HepG2 (cell line): ENCODE results near the gene KLF13. TPM values are rescaled to one million over a fixed set of nuclear protein-coding genes. Genes with fewer than 3 reads are reported as not detected.

Experiments used
- ATAC-seq: fragments of 200-7000 bp; cut with Tn5 transposase; 3 replicates; pipeline ENCODE4 v1.9.1; 2020; ENCODE audit warnings: mild to moderate bottlenecking, moderate library complexity
- BruUV-seq: library from RNA; stranded (reverse); fragments of 400-500 nt; replicated peaks from 2 replicates; lab custom pipeline; 2021; lab: Mats Ljungman, UMichigan
- CTCF ChIA-PET: fragments of 300-600 bp; formaldehyde crosslinking; extraction: SDS; loops from one replicate; lab custom pipeline; 2021; ENCODE audit warnings: low total read pairs, inconsistent platforms, low intra/inter-chr PET ratio; lab: Yijun Ruan, JAX
- POLR2A ChIA-PET: fragments of 350-600 bp; sonication (Branson Sonifier 250); formaldehyde crosslinking; loops from one replicate; lab custom pipeline; 2020; ENCODE audit warnings: antibody characterized with exemption, inconsistent platforms; lab: Yijun Ruan, JAX
- DNase-seq: peaks from one replicate; pipeline ENCODE4 v3.0.0-alpha.2; 2015; ENCODE audit warnings: low spot score
- FAIRE-seq: peaks from 3 replicates; lab custom pipeline; 2011; peaks lifted over from hg19 to GRCh38; lab: Jason Lieb, UNC
- H2AFZ ChIP-seq: one replicate; pipeline ENCODE4 v1.6.1; 2011; ENCODE audit warnings: low read length, inconsistent platforms
- H3K27ac ChIP-seq: fragments of 300-600 bp; 3 replicates; pipeline ENCODE4 v1.8.0; 2011; ENCODE audit warnings: mixed run types, mild to moderate bottlenecking, mixed read lengths, low read length, inconsistent platforms; ENCODE audit not compliant: insufficient read depth; ENCODE audit errors: extremely low read length
- H3K27me3 ChIP-seq, 2 experiments: fragments of 200-600 bp in 1 of 2; 2 replicates in 1 of 2; 3 replicates in 1 of 2; pipeline versions ENCODE4 v1.6.0 to v1.8.0; 2011; ENCODE audit warnings: low read length in 2 of 2, mild to moderate bottlenecking in 2 of 2, moderate library complexity in 2 of 2, inconsistent platforms in 1 of 2; ENCODE audit not compliant: insufficient read depth in 2 of 2, control insufficient read depth in 1 of 2
- H3K36me3 ChIP-seq, 2 experiments: fragments of 200-600 bp in 1 of 2; replicated peaks in 1 of 2; 2 replicates in 1 of 2; 3 replicates in 1 of 2; pipeline versions ENCODE4 v1.5.1 to v1.8.0; 2011; ENCODE audit warnings: low read length in 2 of 2, inconsistent platforms in 1 of 2; ENCODE audit not compliant: insufficient read depth in 2 of 2, control insufficient read depth in 1 of 2
- H3K4me1 ChIP-seq: 2 replicates; pipeline ENCODE4 v1.5.1; 2012; ENCODE audit warnings: low read length, inconsistent platforms; ENCODE audit not compliant: insufficient read depth
- H3K4me2 ChIP-seq: 2 replicates; pipeline ENCODE4 v1.6.0; 2011; ENCODE audit warnings: low read depth, low read length, inconsistent platforms
- H3K4me3 ChIP-seq, 3 experiments: fragments of 200-600 bp in 1 of 3; sonication (generic), shearing (Covaris generic) in 1 of 3; replicated peaks in 1 of 3; 2 replicates each; pipeline ENCODE4 v1.5.1; 2011 to 2016; ENCODE audit warnings: low read length in 3 of 3, inconsistent platforms in 2 of 3, low read depth in 2 of 3, mild to moderate bottlenecking in 2 of 3, control low read depth in 1 of 3, mixed read lengths in 1 of 3; ENCODE audit not compliant: insufficient read depth in 1 of 3
- H3K79me2 ChIP-seq: one replicate; pipeline ENCODE4 v1.6.1; 2011; ENCODE audit warnings: low read length, inconsistent platforms; ENCODE audit not compliant: insufficient read depth
- H3K9ac ChIP-seq: 2 replicates; pipeline ENCODE4 v1.6.0; 2011; ENCODE audit warnings: mild to moderate bottlenecking, low read depth, low read length, inconsistent platforms; ENCODE audit not compliant: insufficient read depth
- H3K9me3 ChIP-seq: 2 replicates; pipeline ENCODE4 v1.5.1; 2012; ENCODE audit warnings: mild to moderate bottlenecking, low read length
- H4K20me1 ChIP-seq: 2 replicates; pipeline ENCODE4 v1.6.0; 2011; ENCODE audit warnings: inconsistent platforms, mild to moderate bottlenecking, low read length, moderate library complexity; ENCODE audit not compliant: insufficient read depth
- POLR2A ChIP-seq, 2 experiments: IDR thresholded peaks; 2 replicates each; pipeline ENCODE4 v1.6.1; 2011; ENCODE audit warnings: low read depth in 2 of 2, low read length in 2 of 2, mild to moderate bottlenecking in 1 of 2, moderate library complexity in 1 of 2; ENCODE audit not compliant: insufficient read depth in 1 of 2
- POLR2AphosphoS2 ChIP-seq: IDR thresholded peaks from 2 replicates; pipeline ENCODE4 v1.6.1; 2011; ENCODE audit warnings: low read depth, low read length, improper control_type of control experiment
- SATB2 ChIP-seq: sonication (generic); formaldehyde crosslinking; IDR thresholded peaks from 2 replicates; pipeline ENCODE4 v1.5.0; 2020; ENCODE audit warnings: missing genetic modification reagents
- WGBS: methylation state at CpG from one replicate; pipeline ENCODE4 v1.1.6; 2017; ENCODE audit warnings: low lambda C conversion rate; 5-methylcytosine and 5-hydroxymethylcytosine counted together
- in situ Hi-C: cut with HindIII; loops from 2 replicates; pipeline ENCODE4 v1.10.0; 2017; ENCODE audit warnings: low pct_unique_long_range_greater_than_20kb; ENCODE audit not compliant: extremely low pct_ligation_motif_present
- intact Hi-C: fragments of 100-400 bp; cut with micrococcal nuclease; formaldehyde crosslinking; loops from one replicate; pipeline ENCODE4 v1.10.0; 2022; ENCODE audit not compliant: unreplicated experiment
- polyA plus RNA-seq, 8 experiments: library from polyadenylated mRNA; depleted of rRNA in 3 of 8; stranded (reverse) in 7 of 8; unstranded in 1 of 8; fragments of >200 nt; fragmentation: Illumina TruSeq in 4 of 8; extraction: Trizol in 4 of 8; gene quantifications; 2 replicates each; pipeline versions ENCODE4 v1.2.1 to v1.2.3, GENCODE V29; 2011 to 2016; ENCODE audit warnings: low read depth in 4 of 8, missing spikeins in 1 of 8, mixed read lengths in 1 of 8; ENCODE audit not compliant: insufficient read depth in 1 of 8
- total RNA-seq, 5 experiments: library from RNA; depleted of rRNA; stranded (reverse); fragments of >200 nt; fragmentation: Illumina TruSeq; extraction: Trizol; gene quantifications; 2 replicates each; pipeline ENCODE4 v1.2.3, GENCODE V29; 2016; ENCODE audit warnings: low read depth in 1 of 5
- TF ChIP-seq, protein P1 (sequence below): sonication (generic); formaldehyde crosslinking; IDR thresholded peaks from 2 replicates; pipeline ENCODE4 v1.5.0; 2020; ENCODE audit warnings: missing genetic modification reagents

Gene KLF13
- total and polyA plus RNA-seq, 2 of the 13 experiments (the other 11 are each of a cell fraction or from before 2014, with no cell fraction given) = 16.8 to 25.1 TPM

DNA sequence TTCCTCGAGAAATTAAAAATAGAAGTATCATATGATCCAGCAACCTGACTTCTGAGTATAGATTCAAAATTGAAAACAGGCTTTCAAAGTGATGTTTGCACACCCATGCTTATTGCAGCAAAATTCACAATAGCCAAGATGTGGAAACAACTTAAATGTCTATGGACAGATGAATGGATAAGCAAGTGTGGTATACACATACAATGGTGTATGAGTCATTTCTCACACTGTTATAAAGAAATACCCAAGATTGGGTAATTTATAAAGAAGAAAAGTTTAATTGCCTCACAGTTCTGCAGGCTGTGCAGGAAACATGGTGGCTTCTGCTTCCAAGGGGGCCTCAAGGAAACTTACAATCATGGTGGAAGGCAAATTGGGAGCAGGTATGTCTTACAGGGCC is 100.8 kb downstream of the KLF13 start:
- in situ Hi-C loops = loop anchor here (25.0 kb wide), 1 partner anchor 640 kb away; no protein-coding TSS in a partner anchor
- WGBS = 9% methylated on average over 1 of the region's 1 CpG
- intact Hi-C loops = no loop called here

More for the DNA sequence above, 100.8 kb downstream of the KLF13 start:
- no peak for DNase-seq
- Histone ChIP-seq H2AFZ (no peak overlapping the region), H3K4me2 (no peak overlapping the region), H3K36me3 (no peaks in the 10 kb centered on the region), H3K4me1 (no peaks in the 10 kb centered on the region), H3K79me2 (no peaks in the 10 kb centered on the region), H3K9ac (no peak overlapping the region), H3K9me3 (no peaks in the 10 kb centered on the region), H3K27ac (no peak overlapping the region), H3K4me3 (no peak overlapping the region), H3K27me3 (peaks cover 0 to 4% of the 10 kb centered on the region in 2 experiments; a peak in 1 of 5 replicates), H4K20me1 (no peaks in the 10 kb centered on the region)
- ChIA-PET CTCF (no interaction called here), POLR2A (no interaction called here)
- no peak for FAIRE-seq
- TF ChIP-seq POLR2AphosphoS2 (no peak), POLR2A (IDR thresholded peaks at IDR 0.05; ENCODE audit: insufficient read depth in 1 of 2, low read depth in 2 of 2, low read length in 2 of 2) (no peak), SATB2 (CRISPR knock-in tag) (no peak)
- TF ChIP-seq, protein P1, sequence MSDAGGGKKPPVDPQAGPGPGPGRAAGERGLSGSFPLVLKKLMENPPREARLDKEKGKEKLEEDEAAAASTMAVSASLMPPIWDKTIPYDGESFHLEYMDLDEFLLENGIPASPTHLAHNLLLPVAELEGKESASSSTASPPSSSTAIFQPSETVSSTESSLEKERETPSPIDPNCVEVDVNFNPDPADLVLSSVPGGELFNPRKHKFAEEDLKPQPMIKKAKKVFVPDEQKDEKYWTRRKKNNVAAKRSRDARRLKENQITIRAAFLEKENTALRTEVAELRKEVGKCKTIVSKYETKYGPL (CRISPR knock-in tag) = no peak
- no peak for ATAC-seq
- BruUV-seq = no TSS peak

Other genes with a start within 250 kb of the KLF13 start
- not detected in 2 replicates for gene TRPM1, start 225.1 kb upstream of the KLF13 start, total RNA-seq (2016; rRNA removed; fragmentation: Illumina TruSeq; extraction: Trizol)
- gene TRPM1, start 225.1 kb upstream of the KLF13 start, polyA plus RNA-seq (2011; rRNA removed) = not detected in 2 replicates